Fibroblast of skin of abdomen (primary cell): Measurements from ENCODE around the gene KRT39.
"Not testable (repeated sequence)": the region's sequence is repeated elsewhere in the genome, so short reads cannot be mapped to it uniquely, and the experiment has no call there.

ENCODE experiments used
- DNase-seq: peaks from one replicate; pipeline ENCODE4 v3.0.0-alpha.2; 2013

KRT39 gene

DNA sequence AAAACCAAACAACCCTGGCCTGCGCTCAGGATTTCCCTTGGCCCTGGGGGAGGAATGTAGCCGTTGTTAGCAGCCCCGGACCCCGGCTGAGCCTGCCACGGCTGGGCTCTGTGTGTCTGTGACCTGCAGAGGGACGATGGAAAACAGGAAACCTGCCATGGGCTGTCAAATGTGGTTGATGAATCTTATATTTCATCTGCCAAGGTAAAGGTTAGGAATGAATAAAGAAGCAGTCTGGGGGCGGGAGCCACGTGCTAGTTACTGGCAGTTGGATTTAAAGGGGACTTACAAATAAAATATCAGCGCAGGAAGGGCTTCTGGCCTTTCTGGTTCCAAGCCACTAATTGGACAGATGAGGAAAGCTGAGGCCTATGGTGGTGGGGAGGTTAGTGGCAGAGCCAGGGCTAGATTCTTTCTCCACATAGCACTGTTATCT lies 29.3 kb downstream of the KRT39 start, which contains the start of gene KRT23:
KRT23 (minus strand) TSS at position 263 of the 436 bp plus-strand sequence. CDS start 1,043 bp downstream, outside the sequence.
- DNase-seq = no peak

DNA sequence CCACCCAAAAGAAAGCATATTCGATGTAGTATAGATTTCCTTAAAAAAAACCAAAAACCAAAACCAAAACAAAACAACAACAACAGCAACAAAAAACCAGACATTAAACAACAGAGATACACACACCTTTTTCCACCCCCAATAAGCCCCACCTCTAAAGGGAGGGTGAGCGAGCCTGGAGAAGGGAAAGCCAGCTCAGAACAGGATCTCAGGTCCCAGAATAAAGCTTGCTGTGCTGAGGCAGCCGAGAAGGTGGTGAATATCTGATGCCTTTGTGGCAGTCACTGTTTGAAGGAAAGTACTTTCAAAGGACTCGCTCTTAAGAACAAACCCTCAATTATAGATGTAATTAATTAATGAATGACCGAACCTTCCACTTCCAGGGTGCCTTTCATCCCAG lies 29.8 kb downstream of the KRT39 start:
- no peak for DNase-seq

GRCh38 chr17:40936437-40936971 lies 30.2 kb downstream of the KRT39 start:
- DNase-seq = no peak

- DNase-seq = no peak
These were observed 31.1 kb downstream of the KRT39 start for GRCh38 chr17:40935624-40936023.

DNA sequence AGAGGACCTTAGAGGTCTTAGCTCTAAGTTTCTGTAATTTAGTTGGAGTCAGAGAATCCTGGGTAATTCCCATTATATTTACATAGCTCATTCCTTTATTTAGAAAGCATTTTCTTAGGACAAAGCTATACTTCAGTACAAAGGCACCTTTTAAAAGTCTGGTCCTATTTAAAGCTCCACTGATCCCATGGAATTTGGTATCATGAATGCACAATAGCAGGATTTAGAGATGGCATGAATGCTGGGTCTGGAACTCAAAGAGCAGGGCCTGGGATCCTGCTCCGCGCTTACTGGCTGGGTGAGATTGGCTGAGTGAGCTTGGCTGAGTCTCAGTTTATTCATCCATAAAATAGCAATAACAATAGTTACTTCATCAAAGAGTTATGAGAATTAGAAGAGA lies 34.1 kb downstream of the KRT39 start:
- no peak for DNase-seq

GRCh38 chr17:40931311-40931710 lies 35.4 kb downstream of the KRT39 start:
- DNase-seq = no peak

- DNase-seq = no peak
These were observed 40.4 kb downstream of the KRT39 start for GRCh38 chr17:40926341-40926740.

DNA sequence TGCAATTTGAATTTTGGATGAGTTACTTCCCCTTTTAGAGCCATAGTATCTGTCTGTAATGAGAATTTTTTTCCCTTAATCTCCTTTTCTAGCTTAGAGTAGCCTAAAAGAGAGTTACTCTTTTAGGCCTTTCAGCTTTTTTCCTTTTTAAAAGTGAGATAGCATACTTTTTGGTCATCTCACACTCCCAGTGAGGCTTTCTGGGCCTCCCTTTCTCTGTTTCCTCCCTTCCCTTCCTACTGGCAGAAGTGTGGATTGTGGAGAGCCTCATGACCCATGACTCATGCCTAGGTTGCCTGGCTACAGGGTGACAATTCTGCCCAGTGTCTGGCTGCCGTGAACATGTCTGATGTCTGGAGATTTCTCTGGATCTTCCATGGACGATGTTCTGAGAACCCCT lies 44.5 kb downstream of the KRT39 start:
- DNase-seq = peak; percentile 73

GRCh38 chr17:40921026-40921425 lies 45.7 kb downstream of the KRT39 start:
- DNase-seq = no peak

- not testable (repeated sequence) for DNase-seq
These were observed 49.6 kb downstream of the KRT39 start for GRCh38 chr17:40917116-40917515.

DNA sequence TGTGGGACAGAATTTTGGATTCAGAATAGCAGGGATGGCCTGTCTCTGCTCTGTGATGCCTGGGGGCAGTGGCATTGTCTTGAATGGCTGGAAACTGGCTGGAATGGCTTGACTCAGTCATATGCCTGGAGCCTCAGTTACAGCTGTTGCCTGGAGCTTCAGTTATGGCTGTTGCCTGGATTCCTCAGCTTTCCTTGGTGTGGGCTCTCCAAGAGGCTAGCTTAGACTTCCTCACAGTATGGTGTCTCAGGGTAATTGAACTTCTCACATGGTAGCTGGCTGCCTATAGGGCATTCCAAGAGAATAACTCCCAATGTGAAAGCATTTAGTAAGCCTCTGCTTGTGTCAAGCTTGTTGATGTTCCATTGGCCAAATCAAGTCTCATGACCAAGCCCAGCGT lies 50.4 kb downstream of the KRT39 start:
- DNase-seq = no peak

DNA sequence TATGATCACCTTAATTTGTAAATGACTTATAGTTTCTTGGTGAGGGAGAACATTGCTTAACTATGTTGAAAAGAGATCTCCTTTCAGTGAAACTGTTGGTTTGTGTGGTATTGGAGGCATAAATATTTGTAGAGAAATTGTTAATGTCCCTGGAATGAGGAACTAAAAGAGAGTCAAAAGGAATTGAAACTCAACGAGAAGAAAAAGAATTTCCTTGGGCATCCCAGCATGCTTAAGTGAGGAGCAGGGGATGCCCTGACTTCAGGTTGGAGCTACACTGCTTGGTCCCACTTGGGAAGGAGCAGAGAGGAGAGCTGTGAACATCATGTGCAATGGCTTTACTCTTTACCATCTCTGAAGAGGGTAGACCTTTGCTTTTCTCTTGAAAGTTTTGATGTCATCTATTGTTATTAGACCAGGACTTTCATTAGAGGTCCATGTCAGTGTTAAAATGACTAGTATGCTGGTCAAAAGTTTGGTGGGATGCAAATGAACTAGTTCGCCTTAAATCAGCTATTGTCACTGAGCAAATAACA lies 51.0 kb downstream of the KRT39 start:
- DNase-seq = peak; percentile 67

- peak; percentile 94 for DNase-seq
These were observed 51.5 kb downstream of the KRT39 start for GRCh38 chr17:40915199-40915661.

DNA sequence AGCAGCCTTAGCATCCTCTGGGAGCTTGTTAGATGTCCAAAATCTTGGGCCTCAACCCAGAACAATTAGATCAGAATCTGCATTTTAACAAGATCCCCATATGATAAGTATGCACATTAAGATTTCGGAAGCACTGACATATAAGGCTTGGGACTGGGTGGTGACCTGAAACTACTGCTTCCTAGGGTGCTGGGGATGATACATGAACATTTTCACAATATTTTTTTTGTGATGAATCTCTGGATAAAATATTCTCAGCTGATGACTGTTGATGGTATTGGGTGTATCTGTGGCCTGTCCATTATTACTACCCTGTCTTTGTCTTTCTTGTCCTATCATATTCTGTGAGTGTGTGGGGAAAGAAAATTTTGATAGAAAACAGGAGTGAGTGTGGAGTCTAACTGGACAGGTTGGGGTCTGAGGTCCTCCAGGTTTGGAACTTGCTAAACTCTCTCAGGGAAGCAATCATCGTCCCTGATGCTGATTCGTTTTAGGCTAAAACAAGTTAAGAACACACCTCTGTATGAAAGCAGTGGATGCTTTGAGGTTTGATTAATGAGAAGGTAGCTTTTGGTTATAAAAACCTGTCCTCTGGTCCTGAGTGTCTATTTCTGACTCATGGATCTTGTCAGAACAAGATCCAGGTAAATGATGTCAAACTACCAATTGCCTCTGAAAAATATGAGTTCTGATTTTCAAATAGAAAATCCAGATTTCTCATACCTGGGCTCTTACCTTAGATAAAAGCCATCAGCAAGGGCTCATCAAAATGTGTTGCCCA lies 52.5 kb downstream of the KRT39 start:
- DNase-seq = no peak

DNA sequence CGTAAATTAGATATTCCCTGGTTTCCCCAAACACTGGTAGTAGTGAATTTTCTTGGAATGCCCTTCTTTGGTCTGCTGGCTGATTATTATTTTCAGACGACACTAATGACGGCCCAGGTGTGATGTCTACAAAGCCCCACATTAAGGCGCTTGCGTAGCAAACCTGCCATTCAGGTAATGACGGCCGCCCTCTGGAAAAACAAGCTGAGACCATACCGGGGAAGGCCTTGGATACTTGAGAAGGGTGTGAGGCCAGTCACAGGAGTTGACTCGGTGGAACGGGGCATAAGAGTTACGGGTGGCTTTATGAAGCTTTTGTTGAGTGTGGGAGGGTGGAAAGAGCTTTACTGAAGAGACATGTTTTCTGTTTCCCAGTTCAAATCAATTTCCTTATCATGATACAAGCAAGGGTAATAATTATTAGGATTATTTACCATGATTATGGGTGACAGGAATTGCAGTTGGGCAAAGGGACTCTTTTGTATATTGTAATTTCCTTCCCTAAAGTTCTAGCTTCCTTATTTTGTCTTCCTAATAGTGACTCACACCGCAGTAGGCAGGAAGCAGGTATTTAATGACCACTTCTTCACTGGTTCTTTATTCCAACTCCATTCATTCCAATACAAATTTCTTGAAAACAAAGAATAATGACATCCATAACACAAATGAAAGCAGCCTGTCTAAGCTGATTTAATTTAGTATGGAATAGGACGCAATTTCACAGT lies 54.1 kb downstream of the KRT39 start:
- no peak for DNase-seq

GRCh38 chr17:40910441-40910841 lies 56.3 kb downstream of the KRT39 start:
- peak; percentile 89 for DNase-seq

GRCh38 chr17:40909755-40910154 lies 57.0 kb downstream of the KRT39 start:
- DNase-seq = peak; percentile 77

GRCh38 chr17:40909351-40909750 lies 57.4 kb downstream of the KRT39 start:
- DNase-seq = peak; percentile 97
